WTC11 (cell line): ENCODE results near the gene NDUFA11.
"Not testable (repeated sequence)": the region's sequence is repeated elsewhere in the genome, so short reads cannot be mapped to it uniquely, and the experiment has no call there.

ENCODE experiments used
- CTCF ChIP-seq: fragments of 200-600 bp; IDR thresholded peaks from 2 replicates; pipeline ENCODE4 v1.8.0; 2022; ENCODE audit warnings: antibody characterized with exemption
- ETV6 ChIP-seq: sonication (generic); formaldehyde crosslinking; IDR thresholded peaks from 2 replicates; pipeline ENCODE4 v1.8.1; 2022; ENCODE audit warnings: mild to moderate bottlenecking, missing genetic modification reagents

DNA sequence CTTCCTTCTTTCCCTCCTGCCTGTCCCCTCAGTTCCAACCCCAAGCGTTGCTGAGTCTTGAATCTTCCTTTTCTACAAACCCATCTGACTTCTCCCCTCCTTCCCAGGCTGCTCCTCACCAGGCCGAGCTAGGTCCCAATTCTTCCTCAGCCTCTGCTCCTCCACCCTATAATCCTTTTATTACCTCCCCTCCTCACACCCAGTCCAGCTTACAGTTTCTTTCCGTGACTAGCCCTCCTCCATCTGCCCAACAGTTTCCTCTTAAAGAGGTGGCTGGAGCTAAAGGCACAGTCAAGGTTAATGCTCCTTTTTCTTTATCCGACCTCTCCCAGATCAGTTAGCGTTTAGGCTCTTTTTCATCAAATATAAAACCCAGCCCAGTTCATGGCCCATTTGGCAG is 55.0 kb downstream of the NDUFA11 start:
- TF ChIP-seq ETV6 (CRISPR knock-in tag); CTCF: not testable (repeated sequence)
